GM12873 (cell line): ENCODE data around the gene NRXN2.

ENCODE experiments used
- TF ChIP-seq, protein P1 (sequence below): IDR thresholded peaks from 2 replicates; pipeline ENCODE4 v1.5.1; 2012; ENCODE audit warnings: low read depth, mild to moderate bottlenecking, moderate library complexity, low read length, control low read depth; ENCODE audit not compliant: insufficient read depth; ENCODE audit errors: missing control alignments

NRXN2 gene

DNA sequence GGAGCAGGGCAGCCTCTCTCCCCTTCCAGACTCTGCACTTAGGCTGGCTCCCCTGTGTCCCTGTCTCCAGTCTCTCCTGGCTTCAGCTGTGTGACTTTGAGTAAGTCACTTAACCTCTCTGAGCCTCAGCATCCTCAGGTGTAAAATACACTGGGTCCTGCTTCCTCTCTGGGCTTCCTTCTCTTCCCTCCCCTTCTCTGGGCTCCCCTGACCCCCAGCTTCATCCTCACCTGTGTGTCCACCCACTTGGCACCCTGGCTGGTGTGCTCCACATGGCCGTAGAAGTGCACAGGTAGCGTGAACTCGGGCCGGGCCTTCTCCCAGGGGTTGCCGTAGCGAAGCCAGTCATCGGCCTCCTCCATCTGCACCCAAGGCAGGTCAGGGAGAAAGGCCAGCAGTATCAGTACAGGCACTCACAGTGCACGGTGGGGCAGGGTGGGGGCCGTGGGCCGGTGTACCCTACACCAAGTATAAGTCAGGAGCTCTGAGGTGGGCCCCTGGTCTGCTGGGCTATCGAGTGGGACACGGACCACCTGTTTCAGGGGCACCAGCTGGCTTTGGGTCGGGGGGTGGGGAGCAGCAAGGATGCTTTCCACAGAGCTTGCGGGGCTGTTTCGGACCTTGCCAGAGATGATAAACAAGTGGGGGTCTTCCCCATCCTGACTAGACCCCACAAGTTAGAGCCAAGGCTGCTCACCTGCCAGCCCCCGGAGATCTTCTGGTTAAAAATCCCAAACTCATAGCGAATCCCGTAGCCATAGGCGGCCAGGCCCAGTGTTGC is 34.7 kb upstream of the NRXN2 start:
- TF ChIP-seq, protein P1, sequence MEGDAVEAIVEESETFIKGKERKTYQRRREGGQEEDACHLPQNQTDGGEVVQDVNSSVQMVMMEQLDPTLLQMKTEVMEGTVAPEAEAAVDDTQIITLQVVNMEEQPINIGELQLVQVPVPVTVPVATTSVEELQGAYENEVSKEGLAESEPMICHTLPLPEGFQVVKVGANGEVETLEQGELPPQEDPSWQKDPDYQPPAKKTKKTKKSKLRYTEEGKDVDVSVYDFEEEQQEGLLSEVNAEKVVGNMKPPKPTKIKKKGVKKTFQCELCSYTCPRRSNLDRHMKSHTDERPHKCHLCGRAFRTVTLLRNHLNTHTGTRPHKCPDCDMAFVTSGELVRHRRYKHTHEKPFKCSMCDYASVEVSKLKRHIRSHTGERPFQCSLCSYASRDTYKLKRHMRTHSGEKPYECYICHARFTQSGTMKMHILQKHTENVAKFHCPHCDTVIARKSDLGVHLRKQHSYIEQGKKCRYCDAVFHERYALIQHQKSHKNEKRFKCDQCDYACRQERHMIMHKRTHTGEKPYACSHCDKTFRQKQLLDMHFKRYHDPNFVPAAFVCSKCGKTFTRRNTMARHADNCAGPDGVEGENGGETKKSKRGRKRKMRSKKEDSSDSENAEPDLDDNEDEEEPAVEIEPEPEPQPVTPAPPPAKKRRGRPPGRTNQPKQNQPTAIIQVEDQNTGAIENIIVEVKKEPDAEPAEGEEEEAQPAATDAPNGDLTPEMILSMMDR, result no peak

DNA sequence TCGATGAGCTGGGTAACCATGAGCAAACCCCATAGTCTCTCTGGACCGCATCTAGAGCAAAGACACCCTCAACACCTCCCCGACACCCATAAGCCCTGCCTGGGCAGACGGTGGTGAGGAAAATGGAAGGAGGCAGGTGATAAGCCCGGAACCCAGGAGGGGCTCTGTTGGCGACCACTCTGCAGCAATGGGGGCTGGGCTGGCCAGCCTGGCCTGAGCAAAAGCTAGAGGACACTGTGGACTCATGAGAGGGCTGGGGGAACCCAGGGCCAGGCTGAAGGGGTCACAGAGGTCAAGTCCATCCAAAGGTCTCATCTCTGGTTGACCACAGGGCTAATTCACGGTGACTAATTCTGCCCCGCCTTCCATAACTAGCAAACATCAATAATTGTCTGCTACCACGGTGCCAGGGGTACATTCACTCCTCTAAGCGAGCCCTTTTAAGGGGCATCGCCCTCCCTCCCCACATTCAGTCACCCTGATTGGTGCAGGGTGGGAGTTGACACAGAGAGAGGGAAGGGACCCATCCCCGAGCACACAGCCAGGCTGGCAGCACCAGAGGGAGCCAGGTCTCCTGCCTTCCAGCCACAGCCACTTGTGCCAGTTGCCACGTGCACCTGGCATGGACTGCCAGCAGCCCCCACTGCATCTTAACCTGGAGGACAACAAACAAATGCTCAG is 32.8 kb upstream of the NRXN2 start:
- TF ChIP-seq, protein P1, result no peak

DNA sequence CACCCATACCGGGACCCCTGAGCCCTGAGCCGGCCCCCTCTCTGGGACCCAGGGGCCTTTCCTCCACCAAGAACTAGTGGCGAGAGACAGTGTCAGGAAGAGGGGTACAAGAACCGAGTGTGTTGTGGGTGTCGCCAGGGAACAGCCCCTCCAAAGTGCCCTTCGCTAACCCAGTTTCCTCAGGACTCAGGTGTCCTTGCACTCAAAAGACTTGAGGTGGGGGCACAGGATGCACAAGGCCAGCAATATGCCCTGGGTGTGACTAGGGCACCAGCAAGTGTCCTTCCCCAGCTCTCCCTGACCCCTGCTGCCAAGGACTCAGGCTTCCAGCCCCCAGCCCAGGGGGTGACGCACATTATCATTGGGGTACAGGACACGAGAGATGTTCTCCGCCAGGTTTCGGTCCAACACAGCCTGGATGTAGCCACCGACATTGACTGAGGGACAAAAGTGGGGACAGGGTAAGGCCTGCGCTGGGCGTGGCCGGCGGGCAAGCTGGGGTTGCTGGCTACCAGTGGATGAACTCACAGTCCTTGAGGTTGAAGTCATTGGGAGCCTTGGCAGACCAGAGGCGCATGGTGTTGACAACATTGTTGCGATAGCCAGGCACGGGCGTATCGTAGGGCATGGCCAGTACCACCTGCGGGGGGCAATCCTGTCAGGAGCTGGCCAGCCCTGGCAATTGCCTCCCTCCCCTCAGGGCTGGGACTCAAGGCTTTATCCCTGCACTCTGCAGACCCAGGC is 32.1 kb upstream of the NRXN2 start:
- TF ChIP-seq, protein P1, result no peak

DNA sequence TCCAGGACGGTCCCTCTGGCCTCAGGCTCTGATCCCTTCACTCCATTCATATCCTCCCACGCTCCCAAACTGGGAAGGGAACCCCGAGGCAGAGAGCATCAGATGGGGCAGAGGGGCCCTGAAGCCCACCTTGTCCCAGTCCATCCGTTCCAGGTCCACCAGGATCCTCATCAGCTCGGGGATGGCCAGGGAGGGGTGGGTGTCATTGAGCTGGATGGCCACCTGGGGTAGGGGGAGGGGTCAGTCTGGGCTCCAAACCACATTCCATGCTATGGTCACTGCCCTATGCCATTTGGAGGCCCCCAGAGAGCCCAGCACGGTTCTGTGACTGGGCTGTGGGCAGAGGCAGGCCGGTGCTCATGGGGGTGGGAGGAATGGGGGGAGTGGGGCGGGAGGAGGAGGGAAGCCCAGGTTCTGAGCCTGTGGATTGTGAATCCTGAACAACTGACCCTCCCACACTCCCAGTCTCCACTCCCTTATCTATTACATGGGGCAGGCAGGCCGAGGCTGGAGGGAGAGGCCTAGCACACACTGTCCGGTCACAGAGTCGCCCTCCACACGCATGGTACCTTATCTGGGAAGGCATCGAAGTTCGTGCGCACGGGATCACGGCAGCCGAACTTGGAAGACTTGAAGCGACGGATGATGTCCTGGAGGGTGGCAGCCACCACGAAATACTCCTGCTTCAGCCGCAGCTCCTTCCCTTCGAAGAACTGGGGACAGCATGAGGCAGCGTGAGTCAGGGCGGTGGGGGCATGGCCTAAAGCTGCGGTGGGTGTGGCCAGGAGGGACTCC is 31.3 kb upstream of the NRXN2 start:
- TF ChIP-seq, protein P1, result no peak

DNA sequence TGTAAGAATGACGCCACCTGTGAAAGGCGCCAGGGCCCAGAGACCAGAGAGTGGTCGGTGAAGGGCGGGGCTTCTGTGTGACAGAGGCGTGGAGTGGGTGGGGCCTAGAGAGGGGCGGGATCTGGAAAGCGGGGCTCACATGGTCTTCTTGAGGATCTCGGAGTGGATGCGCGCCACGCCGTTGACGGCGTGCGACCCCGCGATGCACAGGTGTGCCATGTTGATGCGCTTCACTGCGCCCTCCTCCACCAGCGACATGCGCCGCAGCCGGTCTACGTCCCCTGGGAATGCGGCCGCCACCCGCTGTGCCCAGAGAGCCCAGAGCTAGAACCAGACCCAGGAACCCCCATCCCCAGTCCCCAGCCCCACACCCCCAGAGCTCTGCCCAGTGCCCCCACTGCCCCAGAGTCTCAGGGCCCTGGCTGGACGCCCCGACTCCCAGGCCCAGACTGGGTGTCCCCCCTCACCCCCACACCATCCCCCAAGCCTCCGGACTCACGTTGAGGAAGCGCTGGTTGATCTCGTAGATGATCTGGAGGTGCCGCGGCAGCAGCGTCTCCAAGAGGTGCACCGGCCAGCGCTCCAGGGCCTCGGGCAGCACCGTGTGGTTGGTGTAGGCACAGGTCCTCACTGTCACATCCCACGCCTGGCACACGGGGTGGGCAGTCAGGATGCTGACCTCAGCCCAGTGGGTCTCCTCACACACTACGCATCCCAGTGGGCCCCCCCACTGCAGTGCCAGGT is 30.6 kb upstream of the NRXN2 start:
- TF ChIP-seq, protein P1, result no peak

DNA sequence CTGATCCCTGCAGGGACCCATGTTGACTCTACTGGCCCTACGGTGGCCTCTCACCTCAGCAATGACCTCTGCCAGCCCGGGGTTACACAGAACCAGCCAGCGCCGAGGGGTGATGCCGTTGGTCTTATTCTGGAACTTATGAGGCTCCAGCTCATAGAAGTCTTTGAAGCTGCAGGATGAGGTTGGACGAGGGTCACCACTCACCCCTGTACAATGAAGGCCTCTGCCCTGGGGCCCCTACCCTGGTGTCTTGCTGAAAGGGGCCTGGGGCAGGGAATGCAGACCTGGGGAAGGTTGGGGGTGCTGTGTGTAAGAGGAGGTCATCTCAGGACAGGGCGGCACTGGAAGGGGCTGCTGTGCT is 30.0 kb upstream of the NRXN2 start:
- TF ChIP-seq, protein P1, result no peak
